SIG-M5 treated with dmso at 0.1 percent for 504 hours (cell line): ENCODE data around the gene FSIP1.

ENCODE experiments used
- DNase-seq: peaks from one replicate; lab custom pipeline; 2025; ENCODE audit not compliant: unreplicated experiment; lab: John Stamatoyannopoulos, UW

The FSIP1 gene

GRCh38 chr15:39556461-39556860 lies 226.2 kb downstream of the FSIP1 start:
- no peak for DNase-seq

DNA sequence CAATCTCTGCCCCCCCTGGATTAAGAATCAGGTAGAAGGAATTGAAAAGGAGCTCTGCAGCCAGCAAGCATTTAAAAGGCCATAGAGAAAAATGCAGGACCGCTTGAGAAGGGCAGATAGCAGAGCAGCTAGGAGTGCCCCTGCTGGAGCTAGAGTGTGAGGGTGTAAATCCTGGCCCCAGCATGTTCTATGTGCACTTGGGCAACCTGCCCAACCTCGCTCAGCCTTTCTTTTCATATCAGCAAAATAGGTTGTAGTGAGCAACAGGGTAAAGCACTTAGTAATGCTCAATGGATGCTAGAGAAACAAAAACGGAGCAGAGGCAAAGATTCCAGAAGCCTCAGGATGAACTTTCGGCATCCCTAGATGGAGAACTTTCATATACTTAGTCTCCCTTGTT lies 226.8 kb downstream of the FSIP1 start:
- DNase-seq: no peak

DNA sequence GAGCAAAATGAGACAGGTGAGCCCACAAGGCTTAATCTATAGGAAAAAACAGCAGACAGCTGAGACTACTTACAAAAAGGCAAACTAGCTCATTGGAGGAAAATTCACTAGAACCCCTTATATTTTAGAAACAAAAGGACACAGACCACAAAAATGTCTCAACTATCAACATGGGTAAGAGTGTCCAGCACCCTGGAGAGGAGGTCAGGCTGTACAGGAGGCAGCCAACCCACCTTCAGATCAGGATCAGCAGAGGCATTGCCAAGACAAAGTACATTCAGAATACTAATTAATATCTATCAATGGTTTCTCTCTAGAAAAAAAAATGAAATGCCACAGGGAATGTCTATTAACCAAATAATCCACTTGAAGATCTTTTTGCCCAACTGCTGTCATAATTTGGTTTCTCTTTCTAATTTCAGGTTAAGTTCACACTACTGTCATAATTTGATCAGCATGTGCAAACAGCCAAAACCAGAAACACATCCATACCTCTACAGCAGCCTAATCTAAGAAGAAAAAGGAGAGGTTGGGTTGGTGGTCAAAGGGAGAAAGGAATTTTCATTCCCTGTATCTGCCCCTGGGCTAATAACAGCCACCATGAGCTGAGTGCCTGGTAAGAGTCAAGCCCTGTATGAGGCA lies 227.8 kb downstream of the FSIP1 start:
- no peak for DNase-seq

DNA sequence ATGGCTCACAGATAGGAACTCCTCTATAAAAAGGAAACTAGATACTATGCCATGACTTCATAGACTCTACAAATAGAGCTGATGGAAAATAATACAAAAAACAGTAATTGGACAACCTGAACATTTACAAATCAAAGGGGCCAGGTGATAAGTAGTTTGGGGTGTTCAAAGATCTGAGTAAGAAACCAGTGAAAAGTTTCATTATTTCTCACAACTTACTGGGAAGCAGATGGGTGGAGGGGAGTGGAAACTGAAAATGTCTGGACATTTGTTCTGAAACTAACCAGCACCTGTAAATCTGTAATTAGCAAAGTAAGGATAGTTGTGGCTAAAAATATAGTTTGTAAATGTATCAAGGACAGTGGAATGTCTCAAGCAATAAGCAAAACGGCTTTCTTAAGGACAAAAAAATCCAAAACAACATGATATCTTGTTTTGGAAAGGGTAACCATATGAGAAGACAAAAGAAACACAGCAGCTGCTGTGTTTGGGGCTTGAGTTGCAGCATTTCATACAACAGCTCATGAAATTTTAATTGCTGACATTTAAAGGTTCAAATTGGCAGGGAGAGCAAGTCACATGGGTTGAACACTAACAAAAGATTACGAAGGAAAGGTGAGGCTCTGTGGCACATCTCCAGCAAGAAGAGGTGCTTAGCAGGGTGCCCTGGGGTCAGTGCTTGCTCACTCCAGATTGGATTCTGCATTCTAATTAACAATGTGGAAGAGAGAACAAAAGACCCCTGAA lies 228.5 kb downstream of the FSIP1 start:
- no peak for DNase-seq

- peak; percentile 5 for DNase-seq
These were observed 230.1 kb downstream of the FSIP1 start for GRCh38 chr15:39552556-39552955.

DNA sequence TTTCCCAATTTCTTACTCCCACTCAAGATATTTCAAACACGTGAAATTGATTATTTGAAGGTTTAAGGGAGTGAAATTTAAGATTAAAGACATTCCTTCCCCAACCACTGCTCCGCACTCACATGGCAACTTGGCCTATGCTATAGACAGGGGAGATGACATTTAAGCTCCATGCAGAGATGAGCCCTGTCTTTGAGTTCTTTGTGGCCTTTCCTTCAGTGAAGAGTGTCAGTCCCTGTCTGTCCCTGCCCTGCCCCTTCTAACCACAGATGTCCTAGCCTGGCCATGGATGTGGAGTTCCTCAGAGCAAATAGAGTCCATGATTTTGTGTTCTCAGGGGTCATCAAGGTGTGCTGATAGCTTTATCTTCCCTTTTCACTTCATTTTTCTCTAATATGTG lies 231.2 kb downstream of the FSIP1 start:
- no peak for DNase-seq
